GM19455 (cell line): ENCODE results near the gene ZSCAN10.
"Not testable (repeated sequence)": the region's sequence is repeated elsewhere in the genome, so short reads cannot be mapped to it uniquely, and the experiment has no call there.

Experiments
- ATAC-seq: cut with Tn5 transposase; IDR thresholded peaks from one replicate; pipeline ENCODE4 v1.9.1; 2021; ENCODE audit not compliant: unreplicated experiment

ZSCAN10 gene

DNA sequence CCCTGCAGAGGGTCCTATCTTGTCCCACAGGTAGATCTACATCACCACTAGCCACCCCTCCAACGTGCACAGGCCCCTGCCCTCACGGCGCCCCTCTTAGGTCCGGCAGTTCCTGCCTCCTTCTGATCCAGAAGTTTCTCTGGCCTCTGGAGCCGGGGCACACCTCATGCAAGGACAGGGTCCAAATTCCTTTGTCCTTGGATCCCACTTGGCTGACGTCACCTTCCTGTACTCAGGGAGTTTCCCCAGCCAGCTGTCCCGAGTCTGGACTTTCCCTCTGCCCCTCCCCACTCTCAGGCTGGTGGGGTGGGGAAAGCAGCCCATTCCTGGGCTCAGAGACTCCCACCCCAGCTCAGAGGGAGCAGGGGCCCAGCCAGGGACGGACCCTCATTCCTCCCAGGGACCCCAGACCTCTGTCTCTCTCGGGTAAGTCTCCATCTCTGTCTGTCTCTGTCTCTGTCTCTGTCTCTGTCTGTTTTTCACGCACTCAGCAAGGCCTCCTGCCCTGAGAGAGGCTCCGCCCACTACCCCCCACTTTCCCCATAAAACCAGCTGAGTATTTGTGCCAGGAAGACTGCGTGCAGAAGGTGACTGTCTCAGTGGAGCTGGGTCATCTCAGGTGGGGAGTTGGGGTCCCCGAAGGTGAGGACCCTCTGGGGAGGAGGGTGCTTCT is 33.9 kb downstream of the ZSCAN10 start, which contains the start of gene IL32:
IL32 (plus strand) TSS at position 572 of the 673 bp plus-strand sequence. CDS start 172 bp downstream, outside the sequence.
- no peak for ATAC-seq

DNA sequence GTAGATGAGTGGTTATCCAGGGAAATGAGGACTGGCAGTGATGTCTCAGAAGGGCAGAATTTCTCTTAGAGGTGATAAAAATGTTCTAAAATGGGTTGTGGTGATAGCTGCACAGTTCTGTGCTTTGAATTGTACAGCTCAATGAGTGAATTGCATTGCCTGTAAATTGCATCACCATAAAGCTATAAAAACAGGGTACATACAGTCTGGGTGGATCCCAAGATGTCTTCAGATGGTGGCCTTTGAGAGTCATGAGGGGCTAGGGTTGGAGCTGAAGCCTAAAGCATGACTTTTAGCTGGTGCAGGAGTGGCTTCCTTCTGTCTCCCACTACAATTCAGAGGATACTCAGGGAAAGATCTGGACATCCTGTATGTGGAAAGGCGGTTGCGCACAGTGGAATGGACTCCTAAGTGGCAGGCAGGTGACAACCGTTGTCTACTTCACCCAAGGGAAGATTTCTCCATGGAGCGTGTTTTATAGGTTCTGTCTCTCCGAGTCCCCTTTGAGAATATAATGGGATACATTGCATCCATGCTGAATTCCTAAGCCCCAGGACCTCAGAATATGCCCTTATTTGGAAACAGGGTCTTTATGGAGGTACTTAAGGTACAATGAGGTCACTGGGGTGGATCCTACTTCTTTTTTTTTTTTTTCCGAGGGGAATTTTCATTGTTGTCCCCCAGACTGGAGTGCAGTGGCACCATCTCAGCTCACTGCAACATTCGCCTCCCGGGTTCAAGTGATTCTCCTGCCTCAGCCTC is 35.3 kb downstream of the ZSCAN10 start:
- no peak for ATAC-seq

DNA sequence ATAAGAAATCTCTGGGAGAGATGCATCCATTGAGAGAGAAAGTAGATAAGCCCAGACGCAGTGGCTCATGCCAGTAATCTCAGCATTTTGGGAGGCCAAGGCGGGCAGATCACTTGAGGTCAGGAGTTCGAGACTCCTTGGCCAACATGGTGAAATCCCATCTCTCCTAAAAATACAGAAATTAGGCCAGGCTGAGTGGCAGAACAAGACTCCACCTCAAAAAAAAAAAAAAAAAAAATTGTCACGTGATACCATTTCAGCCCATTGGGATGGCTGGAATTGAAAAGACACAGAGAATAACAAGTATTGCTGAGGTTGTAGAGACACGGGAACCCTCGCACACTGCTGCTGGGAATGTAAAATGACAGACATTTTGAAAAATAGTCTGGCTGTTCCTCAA is 36.5 kb downstream of the ZSCAN10 start:
- ATAC-seq = no peak

DNA sequence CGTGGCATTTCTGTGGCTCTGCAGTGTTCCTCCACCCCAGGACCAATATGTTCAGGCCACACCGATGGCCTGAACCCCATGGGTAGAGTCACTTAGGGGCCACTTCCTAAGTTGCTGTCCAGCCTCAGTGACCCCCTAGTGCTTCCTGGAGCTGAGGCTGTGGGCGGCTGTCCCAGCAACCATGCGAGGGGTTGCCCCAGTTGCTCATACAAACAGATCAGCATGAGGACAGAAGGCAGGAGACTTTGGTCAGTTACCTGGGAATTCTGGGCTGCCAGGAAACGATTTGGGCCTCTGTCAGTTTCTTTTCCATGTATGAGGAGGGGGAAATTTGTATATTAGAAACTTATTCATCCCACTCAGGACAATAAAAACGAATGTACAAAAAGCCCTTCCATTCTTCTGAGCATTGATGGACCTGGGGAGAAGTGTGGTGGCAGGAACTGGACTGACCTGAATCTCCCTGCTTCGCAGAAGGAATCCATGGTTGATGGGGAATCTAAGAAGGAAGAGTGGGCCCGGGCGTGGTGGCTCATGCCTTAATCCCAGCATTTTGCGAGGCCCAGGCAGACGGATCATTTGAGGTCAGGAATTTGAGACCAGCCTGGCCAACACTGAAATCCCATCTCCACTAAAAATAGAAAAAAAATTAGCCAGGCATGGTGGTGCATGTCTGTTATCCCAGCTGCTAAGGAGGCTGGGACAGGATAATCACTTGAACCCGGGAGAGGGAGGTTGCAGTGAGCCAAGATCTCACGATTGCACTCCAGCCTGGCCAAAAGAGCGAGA is 38.6 kb downstream of the ZSCAN10 start:
- ATAC-seq = no peak

DNA sequence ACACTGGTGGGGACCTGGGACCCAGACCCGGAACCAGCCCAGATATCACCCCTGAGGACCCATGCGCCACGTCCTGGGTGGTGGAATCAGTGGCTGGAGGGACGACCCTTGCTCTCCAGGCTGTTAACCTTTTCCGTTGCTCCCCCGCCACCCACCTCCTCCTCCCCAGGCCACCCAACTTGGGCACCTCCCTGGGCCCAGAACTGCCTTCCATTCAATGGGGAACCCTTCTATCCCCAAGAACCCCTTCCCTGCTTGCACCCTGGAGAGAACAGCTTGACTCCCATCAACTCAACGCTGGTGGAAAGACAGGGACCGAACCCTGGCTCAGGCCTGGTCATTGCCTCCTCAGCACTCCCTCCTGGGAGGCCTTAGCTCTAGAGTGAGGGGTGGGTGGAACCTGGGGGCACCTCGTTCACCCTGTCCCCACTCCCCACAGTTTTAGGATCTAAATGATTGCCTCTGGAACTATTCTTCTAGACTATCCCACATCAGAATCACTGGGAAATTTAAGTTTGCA is 39.3 kb downstream of the ZSCAN10 start:
- no peak for ATAC-seq

DNA sequence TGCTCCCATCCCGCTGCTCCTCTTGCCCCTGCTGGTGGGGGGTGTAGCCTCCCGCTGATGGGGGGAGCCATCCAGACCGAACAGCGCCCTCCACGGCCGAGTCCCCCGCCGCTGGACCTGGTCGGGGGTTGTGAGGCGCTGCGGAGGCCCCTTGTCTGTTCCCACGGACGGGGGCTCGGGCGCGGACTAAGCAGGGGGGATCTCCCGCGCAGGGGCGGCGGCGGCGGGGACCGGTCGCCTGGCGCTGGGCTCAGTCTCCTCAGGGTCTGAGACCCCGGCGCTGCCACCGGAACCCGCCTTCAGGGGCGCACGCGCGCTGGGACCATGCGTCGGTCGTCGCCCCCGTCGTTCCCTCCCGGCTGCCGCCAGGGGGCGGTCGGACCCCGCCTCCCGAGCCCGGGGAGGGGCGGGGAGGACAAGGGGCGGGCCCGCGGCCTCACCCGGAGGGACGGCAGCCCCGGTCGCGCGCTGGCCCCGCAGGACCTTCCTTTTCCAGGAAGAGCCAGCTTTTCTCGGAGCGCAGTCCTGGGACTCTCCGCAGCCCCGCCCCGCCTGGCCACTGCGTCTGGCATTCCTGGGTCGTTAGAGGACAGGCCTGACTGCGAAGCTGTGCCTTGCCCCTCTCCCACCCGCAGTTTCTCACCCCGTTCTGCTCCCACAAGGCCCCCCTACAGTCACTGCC is 39.9 kb downstream of the ZSCAN10 start:
- ATAC-seq = no peak

DNA sequence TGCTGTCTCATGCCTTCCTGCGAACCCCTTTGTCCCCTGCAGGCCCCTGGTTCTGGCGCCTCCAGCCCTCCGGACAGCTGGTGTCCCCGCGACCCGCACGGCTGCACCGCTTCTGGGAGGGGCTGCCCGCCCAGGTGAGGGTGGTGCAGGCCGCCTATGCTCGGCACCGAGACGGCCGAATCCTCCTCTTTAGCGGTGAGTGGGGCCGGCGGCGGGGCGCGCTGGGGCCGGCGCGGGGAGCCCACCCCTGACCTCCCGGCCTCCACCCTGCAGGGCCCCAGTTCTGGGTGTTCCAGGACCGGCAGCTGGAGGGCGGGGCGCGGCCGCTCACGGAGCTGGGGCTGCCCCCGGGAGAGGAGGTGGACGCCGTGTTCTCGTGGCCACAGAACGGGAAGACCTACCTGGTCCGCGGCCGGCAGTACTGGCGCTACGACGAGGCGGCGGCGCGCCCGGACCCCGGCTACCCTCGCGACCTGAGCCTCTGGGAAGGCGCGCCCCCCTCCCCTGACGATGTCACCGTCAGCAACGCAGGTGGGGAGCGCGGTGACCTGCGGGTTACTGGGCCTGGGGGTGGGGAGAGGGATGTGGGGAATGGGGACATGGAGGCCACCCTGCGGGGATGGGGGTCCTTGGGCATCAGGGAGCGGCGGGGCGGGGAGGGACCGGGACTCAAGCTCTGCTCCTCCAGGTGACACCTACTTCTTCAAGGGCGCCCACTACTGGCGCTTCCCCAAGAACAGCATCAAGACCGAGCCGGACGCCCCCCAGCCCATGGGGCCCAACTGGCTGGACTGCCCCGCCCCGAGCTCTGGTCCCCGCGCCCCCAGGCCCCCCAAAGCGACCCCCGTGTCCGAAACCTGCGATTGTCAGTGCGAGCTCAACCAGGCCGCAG is 40.7 kb downstream of the ZSCAN10 start:
- no peak for ATAC-seq

DNA sequence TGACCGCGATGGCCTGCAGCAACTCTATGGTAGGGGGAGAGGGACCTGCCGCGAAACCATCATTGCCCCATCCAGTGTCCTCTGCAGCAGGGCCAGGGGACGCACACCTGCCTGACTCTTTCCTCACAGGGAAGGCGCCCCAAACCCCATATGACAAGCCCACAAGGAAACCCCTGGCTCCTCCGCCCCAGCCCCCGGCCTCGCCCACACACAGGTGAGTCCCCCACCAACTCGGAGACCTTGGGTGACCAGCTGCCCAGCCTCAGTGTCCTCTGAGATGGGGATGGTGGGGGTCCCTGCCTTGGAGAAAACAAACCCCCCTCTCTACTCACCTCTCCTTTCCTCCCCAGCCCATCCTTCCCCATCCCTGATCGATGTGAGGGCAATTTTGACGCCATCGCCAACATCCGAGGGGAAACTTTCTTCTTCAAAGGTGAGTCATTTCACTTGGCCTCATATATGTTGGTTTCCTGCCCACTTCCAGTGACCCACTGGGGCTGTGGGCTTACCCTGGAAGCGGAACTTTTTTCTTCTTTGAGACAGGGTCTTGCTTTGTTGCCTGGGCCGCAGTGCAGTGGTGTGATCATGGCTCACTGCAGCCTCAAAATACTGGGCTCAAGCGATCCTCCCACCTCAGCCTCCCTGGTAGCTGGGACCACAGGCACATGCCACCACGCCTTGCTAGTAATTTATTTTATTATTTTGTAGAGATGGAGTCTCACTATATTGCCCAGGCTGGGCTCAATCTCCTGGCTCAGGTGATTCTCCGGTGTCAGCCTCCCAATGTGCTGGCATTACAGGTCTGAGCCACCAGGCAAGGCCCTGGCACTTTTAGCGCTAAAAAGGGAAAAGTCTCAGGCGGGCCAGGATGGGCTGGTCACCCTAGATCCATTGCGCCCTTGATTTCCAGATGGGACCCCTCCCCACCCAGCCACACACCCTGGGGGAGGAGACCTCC is 41.6 kb downstream of the ZSCAN10 start:
- ATAC-seq = no peak

DNA sequence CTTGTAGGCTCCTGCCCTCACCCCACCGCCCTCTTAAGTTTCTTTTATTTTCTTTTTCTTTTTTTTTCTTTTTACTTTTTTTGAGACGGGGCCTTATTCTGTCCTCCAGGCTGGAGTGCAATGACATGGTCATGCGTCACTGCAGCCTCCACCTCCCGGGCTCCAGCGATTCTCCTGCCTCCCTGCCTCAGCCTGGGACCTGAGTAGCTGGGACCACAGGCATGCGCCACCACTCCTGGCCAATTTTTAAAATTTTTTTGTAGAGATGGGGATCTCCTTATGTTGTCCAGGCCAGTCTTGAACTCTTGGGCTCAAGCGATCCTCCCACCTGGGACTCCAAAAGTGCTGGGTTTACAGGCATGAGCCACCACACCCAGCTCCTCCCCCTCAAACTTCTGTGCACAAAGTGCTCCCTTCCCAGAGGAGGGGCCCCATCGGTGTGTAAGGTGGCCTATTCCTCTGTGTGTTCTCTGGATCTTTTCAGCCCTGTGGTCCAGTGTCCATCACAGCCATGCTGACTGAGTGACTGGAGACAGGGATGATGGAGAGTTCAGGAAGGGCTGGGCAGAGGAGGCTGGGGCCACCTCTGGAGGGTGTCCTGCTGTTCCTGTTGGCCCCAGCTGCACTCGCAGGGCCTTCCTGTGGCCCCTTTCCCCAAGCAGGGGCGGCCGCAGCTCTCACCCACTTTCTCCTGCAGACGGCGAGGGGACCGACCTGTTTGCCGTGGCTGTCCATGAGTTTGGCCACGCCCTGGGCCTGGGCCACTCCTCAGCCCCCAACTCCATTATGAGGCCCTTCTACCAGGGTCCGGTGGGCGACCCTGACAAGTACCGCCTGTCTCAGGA is 42.5 kb downstream of the ZSCAN10 start:
- no peak for ATAC-seq

DNA sequence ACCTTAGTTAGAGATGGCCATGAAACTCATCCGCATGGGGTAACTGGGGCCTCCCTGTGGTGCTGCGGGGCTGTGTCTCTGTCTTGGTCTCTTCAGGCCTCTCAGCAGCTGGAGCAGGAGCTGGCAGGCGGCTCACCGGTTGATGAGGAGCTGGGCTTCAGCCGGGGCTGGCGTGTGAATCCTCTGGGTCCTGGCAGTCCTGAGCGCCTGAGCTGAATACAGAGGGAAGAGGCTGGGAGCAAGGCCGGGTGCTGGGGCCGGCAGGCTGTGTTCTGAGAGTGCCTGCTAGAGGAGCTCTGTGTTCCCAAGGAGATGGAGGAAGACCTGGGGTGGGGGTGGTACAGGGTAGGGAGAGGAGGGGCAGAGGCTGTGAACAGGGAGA is 43.4 kb downstream of the ZSCAN10 start:
- ATAC-seq = not testable (repeated sequence)

DNA sequence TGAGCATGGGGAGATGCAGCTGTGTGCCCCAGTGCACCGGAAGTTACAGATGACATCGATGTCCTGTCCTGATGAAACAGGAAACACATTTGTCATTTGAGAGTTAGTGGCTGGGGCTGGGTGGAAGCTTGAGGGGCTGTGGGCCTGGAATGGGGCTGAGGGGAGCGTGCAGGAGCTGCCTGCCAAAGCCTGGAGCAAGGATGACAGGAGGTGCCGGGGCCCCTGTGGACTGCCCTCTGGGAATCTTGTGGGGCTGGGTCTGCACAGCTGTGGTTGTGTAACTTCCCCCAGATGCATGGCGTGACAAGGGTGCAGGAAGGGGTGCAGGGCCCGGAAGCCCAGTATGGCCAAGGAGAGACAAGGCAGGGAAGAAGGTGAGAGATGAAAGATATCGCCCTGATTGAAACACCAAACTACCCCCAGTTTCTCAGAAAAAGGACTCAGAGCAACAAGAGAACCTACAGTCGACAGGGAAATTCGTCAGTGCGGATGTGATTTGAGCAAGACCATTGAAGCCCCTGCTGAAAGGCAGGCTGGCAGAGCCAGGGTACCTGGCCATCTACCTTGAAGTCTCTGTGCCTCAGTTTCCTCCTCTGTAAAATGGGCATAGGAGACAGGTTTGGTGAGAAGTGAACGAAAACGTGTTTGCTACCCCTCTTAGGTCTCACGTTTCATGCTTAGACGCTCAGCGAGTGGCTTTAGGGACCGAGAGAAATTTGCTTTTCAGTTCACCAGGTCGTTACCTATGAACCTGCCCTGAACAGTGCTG is 43.9 kb downstream of the ZSCAN10 start:
- ATAC-seq = no peak

DNA sequence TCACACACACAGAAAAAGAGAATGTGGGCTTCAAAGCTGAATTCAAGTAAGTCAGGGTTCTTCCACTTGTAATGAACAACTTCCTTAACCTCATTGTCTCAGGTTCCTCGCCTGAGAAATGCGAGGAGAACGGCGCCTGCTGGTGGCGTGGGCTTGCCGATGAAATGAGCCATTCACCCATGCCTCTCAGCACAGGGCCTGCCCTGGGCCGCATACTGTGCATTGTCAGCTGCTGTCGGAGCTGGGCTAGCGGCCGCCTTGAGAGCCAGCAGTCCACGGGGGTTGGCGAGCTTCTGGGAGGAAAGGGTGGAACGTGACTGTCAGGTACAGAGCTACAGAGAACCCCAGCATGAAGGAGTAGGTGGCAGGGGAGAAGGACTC is 45.8 kb downstream of the ZSCAN10 start:
- ATAC-seq = not testable (repeated sequence)

DNA sequence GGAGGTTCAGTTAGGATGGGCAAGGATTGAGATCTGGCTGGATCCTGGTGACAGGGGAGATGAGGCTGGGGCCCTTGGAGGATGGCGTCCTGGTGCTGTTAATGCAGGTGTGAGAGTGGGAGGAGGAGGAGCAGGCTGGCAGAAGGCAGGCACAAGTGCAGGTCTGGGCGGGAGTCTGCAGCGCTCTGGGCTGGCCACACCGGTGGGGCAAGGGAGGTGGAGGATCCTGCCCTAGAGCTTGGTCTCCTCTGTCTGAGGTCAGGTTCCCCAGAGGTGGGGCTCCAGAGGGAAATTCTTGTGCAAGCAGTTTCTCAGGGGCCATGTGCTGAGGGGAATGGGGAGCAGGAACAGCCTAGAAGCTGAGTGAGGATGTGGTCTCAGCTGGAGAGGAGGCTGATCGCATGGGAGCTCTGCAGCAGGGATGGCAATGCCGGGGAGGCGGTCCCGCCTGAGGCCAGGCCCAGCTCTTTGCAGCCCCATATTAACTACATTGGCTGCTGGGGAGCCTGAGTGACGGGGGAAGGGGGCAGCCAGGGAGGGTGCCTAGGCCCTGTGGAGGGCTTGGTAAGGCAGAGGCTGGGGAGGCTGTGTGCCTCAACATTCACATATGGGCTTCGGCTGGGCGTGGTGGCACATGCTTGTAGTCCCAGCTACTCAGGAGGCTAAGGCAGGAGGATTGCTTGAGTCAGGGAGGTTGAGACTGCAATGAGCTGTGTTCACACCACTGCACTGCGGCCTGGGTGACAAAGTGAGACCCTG is 46.3 kb downstream of the ZSCAN10 start:
- ATAC-seq = not testable (repeated sequence)

DNA sequence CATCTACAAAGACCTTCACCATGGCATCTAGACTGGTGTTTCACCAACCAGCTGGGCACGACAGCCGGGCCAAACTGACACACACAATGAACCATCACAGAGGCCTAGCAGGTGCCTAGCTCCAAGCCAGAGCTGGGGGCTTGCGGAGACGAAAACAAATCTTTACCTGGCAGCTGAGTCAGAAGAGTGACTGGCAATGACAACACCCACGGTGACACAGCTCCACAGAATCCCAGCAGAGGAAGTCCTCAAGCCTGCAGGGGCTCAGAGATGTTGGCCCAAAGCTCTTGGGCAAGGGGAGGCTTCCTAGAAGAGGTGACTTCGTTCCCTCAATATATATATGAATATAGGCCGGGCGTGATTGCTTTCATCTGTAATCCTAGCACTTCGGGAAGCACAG is 47.6 kb downstream of the ZSCAN10 start:
- ATAC-seq = no peak

DNA sequence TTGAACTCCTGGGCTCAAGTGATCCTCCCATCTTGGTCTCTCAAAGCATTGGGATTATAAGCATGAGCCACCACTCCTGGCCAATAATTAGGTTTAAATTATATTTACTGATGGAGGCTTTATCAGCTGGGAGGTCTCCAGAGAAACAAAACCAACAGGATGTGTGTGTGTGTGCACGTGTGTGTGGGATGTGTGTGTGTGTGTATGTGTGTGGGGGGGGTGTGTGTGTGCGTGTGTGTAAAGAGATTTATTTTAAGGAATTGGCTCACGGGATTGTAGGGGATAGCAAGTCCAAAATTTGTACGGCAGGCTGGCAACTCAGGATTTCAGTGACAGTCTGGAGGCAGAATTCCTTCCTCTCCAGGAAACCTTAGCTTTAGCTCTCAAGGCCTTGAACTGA is 48.1 kb downstream of the ZSCAN10 start:
- no peak for ATAC-seq

DNA sequence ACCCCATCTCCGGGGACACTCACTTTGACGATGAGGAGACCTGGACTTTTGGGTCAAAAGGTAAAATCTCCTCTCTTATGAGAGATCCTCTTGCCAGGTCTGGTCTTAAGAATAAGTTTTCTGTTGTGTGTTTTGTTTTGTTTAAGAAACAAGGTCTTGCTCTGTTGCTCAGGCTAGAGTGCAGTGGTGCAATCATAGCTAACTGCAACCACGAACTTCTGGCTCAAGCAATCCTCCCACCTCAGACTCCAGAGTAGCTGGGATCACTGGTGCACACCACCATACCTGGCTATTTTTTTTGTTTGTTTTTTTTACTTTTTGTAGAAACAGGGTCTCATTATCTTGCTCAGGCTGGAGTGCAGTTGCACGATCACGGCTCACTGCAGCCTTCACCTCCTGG is 48.6 kb downstream of the ZSCAN10 start:
- no peak for ATAC-seq
